WERI-Rb-1 (cell line): ENCODE results near the gene PLPP2.

Source experiments
- DNase-seq: peaks from one replicate; pipeline ENCODE4 v3.0.0-alpha.2; 2020
- H3K27ac ChIP-seq: fragments of 250-450 bp; sonication (Bioruptor Pico); 2 replicates; pipeline ENCODE4 v1.5.1; 2020; ENCODE audit warnings: mild to moderate bottlenecking, moderate library complexity
- H3K27me3 ChIP-seq: fragments of 250-450 bp; sonication (Bioruptor Pico); 2 replicates; pipeline ENCODE4 v1.5.1; 2021; ENCODE audit warnings: mild to moderate bottlenecking, low read depth, moderate library complexity; ENCODE audit not compliant: insufficient read depth, severe bottlenecking
- H3K36me3 ChIP-seq: fragments of 250-450 bp; sonication (Bioruptor Pico); 2 replicates; pipeline ENCODE4 v1.5.1; 2020; ENCODE audit warnings: mild to moderate bottlenecking, moderate library complexity
- H3K4me3 ChIP-seq: 2 replicates; pipeline ENCODE4 v1.5.1; 2011; ENCODE audit warnings: low read depth, mild to moderate bottlenecking, control low read depth, low read length
- H3K9me3 ChIP-seq: fragments of 250-450 bp; sonication (Bioruptor Pico); 2 replicates; pipeline ENCODE4 v1.5.1; 2021; ENCODE audit warnings: mild to moderate bottlenecking, moderate library complexity; ENCODE audit not compliant: severe bottlenecking
- TF ChIP-seq, protein P1 (sequence below): IDR thresholded peaks from 2 replicates; pipeline ENCODE4 v1.5.1; 2011; ENCODE audit warnings: low read depth, mild to moderate bottlenecking, control low read depth, inconsistent platforms, low read length

PLPP2 gene

DNA sequence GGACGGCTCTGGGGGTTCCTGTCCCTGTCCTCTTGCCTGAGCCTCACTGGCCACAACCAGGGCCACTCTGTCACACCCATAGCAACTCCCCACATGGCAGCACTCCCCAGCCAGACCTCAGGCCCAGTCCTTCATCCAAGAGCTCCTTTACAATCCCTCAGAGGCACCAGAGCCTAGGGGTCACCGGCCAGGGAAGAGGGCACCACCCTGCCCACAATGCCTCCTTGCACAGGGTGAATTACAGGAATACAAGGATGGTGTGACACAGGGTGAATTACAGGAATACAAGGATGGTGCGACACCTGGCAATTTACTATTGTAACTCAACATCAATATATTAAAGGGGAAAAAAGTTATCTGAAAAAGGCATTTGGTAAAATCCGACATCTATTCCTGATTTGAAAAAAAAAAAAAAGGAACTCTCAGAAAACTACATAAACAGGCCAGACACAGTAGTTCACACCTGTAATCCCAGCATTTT lies 36.9 kb upstream of the PLPP2 start:
- H3K9me3 ChIP-seq, result peaks cover 10% of the 10 kb centered on the region
- H3K27me3 ChIP-seq, result no peaks in the 10 kb centered on the region
- DNase-seq, result no peak
- TF ChIP-seq, protein P1, sequence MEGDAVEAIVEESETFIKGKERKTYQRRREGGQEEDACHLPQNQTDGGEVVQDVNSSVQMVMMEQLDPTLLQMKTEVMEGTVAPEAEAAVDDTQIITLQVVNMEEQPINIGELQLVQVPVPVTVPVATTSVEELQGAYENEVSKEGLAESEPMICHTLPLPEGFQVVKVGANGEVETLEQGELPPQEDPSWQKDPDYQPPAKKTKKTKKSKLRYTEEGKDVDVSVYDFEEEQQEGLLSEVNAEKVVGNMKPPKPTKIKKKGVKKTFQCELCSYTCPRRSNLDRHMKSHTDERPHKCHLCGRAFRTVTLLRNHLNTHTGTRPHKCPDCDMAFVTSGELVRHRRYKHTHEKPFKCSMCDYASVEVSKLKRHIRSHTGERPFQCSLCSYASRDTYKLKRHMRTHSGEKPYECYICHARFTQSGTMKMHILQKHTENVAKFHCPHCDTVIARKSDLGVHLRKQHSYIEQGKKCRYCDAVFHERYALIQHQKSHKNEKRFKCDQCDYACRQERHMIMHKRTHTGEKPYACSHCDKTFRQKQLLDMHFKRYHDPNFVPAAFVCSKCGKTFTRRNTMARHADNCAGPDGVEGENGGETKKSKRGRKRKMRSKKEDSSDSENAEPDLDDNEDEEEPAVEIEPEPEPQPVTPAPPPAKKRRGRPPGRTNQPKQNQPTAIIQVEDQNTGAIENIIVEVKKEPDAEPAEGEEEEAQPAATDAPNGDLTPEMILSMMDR, result no peak
- no peak overlapping the region for H3K4me3 ChIP-seq
- H3K36me3 ChIP-seq, result peaks cover 74% of the 10 kb centered on the region
- H3K27ac ChIP-seq, result no peak overlapping the region

DNA sequence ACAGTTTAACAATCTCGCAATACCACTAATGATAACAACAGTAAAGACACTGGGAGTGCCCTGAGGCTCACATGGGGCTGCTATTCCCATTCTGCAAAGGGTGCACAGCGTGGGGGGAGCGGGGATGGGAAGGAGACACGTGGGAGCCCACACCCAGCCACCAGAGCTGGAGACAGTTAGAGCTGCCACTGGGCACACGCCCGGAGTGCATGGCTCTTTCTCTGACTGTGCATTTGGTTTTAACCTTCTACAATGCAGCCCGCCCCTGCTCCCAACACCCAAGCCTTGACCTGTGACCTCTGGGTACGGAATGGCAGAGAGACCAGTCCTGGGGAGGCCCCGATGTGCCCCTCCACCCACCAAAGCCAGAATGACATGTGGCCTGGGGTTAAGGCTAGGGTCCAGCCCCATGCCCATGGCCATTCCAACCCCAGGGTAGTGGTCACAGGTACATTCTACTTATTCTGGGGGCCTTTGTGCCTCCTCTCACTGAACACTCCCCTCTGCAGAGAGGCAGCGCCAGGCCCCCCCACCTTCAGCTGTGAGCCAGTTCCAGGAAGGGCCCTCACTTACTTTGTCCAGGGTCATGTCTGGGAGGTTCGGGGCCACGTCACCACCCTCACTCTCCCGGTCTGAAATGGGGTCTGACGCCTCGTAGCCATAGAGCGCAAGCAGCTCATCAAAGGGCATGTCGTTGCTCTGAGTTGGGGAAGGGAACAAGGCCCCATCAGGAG lies 36.3 kb upstream of the PLPP2 start:
- H3K36me3 ChIP-seq, result peaks cover 77% of the 10 kb centered on the region

DNA sequence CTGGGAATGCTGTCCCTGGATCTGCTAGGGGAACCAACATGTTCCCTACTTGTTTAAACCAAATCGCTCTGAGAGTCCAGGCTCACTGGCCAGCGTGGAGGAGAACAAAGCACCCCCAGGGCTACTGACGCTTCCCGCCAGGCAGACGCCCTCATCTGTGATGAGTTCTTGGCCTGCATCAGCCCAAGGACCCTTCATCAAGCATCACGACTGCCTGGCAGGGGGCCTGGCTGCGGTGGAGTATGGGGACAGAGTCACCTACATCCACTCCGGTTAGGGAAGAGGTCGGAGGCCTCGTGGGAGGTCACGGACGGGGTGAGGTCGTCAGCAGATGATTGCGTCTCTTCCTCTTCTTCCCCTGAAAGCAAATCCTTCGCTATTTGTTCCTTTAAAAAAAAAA lies 35.7 kb upstream of the PLPP2 start:
- Histone ChIP-seq H3K27me3 (no peaks in the 10 kb centered on the region), H3K4me3 (no peak overlapping the region), H3K27ac (no peak overlapping the region), H3K36me3 (peaks cover 81% of the 10 kb centered on the region), H3K9me3 (peaks cover 10% of the 10 kb centered on the region)
- no peak for DNase-seq
- TF ChIP-seq, protein P1, result no peak

More for the DNA sequence above, 36.3 kb upstream of the PLPP2 start:
- Histone ChIP-seq H3K27ac (no peak overlapping the region), H3K9me3 (peaks cover 10% of the 10 kb centered on the region), H3K4me3 (no peak overlapping the region), H3K27me3 (no peaks in the 10 kb centered on the region)
- TF ChIP-seq, protein P1, result no peak
- DNase-seq, result no peak

DNA sequence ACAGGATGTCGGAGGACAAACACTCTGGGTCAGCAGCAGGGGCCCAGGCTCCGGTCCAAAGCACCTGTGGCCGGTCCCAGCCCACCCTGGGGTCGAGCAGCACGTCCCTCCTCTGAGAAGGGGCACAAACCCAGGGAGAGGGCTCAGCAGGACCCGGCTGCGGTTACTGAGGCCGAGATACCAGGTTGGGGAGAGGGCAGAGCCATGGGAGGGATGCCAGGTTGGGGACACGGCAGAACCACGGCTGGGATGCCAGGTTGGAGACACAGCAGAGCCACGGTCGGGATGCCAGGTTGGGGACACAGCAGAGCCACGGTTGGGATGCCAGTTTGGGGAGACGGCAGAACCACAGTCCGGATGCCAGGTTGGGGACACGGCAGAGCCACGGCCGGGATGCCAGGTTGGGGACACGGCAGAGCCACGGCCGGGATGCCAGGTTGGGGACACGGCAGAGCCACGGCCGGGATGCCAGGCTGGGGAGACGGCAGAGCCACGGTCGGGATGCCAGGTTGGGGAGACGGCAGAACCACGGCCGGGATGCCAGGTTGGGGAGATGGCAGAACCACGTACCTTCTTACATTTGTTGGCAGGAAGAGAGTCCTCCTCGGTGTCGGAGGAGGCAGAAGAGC lies 34.8 kb upstream of the PLPP2 start:
- no peaks in the 10 kb centered on the region for H3K27me3 ChIP-seq
- peaks cover 81% of the 10 kb centered on the region for H3K36me3 ChIP-seq
- no peak for DNase-seq
- no peak overlapping the region for H3K4me3 ChIP-seq
- peaks cover 8% of the 10 kb centered on the region for H3K9me3 ChIP-seq
- TF ChIP-seq, protein P1, result no peak
- H3K27ac ChIP-seq, result no peak overlapping the region

DNA sequence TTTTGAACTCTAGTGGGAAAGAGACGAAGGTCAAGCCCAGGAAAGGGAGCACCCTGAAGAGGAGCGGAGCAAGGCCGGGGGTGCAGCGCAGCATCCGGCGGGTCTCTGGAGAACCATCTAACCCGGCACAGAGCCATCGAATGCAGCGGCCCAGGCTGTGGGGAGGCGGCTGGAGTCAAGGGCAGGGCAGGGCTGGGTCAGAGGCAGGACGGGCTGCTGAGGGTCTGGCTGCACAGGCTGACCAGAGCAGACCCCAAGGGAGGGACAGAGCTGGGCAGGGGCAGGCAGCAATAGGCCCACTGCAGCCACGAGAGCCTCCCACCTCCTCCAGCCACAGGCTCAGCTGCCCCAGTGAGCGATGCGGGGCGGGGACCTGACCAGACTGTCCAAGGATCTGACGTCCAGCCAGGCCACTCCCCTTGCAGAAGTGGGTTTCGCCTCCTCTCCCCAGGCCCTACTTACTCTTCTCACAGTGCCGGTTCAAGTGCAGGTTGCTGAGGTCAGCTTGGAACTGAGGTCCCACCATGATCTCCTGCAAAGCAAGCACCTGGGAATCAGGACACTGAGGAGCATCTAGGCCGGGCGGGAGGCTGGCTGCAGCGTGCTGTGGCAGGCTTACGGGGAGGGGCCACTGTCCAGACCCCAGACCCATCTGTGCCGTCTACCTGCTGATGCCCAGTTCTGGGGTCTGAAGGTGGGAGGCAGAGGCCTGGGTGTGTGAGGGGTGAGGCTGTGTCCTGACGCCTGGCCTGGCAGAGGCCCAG lies 34.2 kb upstream of the PLPP2 start:
- Histone ChIP-seq H3K9me3 (peaks cover 8% of the 10 kb centered on the region), H3K4me3 (no peak overlapping the region), H3K36me3 (peaks cover 81% of the 10 kb centered on the region), H3K27ac (no peak overlapping the region), H3K27me3 (no peaks in the 10 kb centered on the region)
- TF ChIP-seq, protein P1, result no peak
- DNase-seq, result no peak
